ENCODE data around the gene CPED1. TPM values are rescaled to one million over a fixed set of nuclear protein-coding genes. Genes with fewer than 3 reads are reported as not detected.

Gene CPED1
- total RNA-seq, 2 experiments from 2014 or later = not detected

- no peak for DNase-seq
- Mint-ChIP-seq H3K27ac (no peak overlapping the region), H3K36me3 (ENCODE audit: low read depth) (no peaks in the 10 kb centered on the region), H3K9me3 (no peaks in the 10 kb centered on the region), H3K4me3 (no peak overlapping the region), H3K4me1 (ENCODE audit: low read depth) (peaks cover 6% of the 10 kb centered on the region), H3K27me3 (peaks cover 20% of the 10 kb centered on the region)
- ChIA-PET CTCF (no interaction called here), POLR2A (no interaction called here)
- intact Hi-C loops (cut with micrococcal nuclease) = no loop called here
- TF ChIP-seq CTCF (IDR thresholded peaks at IDR 0.05) = no peak
- ATAC-seq = no peak
Measured at GRCh38 chr7:121271098-121271497, 282.6 kb downstream of the CPED1 start.

DNA sequence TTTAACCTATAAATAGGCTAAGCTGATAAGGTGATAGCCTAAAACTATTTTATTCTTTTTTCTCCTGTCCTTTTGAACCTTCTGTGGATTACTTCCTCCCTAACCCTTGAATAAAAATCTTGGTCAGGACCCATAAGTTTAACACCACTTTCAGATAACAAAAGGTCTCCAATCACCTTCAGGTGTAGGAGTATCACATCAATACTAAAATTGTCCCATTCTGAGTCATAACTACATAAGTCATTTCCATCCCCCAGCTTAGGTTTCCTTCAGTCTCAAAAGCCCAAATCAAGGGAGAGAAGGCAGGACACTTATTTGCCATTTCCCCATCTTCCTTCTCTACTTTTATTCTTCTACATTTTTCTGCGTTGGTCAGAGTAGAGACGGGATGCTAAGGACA lies 283.4 kb downstream of the CPED1 start:
- CTCF ChIA-PET = no interaction called here
- no peak overlapping the region for H3K4me3 Mint-ChIP-seq
- DNase-seq (no peak), ATAC-seq (peak; percentile 51)
- H3K4me1 Mint-ChIP-seq (ENCODE audit: low read depth) = peaks cover 6% of the 10 kb centered on the region
- POLR2A ChIA-PET = no interaction called here
- intact Hi-C loops (cut with micrococcal nuclease) = no loop called here
- H3K27ac Mint-ChIP-seq = no peak overlapping the region
- no peaks in the 10 kb centered on the region for H3K9me3 Mint-ChIP-seq
- H3K36me3 Mint-ChIP-seq (ENCODE audit: low read depth) = no peaks in the 10 kb centered on the region
- peaks cover 26% of the 10 kb centered on the region for H3K27me3 Mint-ChIP-seq
- no peak for TF ChIP-seq CTCF (IDR thresholded peaks at IDR 0.05)

- H3K27ac Mint-ChIP-seq = no peak overlapping the region
- no peak for ATAC-seq
- intact Hi-C loops (cut with micrococcal nuclease) = no loop called here
- CTCF ChIA-PET = interaction anchor here (2.6 kb wide), 1 partner anchor 12 kb away, joined by 8 read pairs; no protein-coding TSS in a partner anchor
- H3K9me3 Mint-ChIP-seq = no peaks in the 10 kb centered on the region
- H3K27me3 Mint-ChIP-seq = peaks cover 29% of the 10 kb centered on the region
- H3K4me1 Mint-ChIP-seq (ENCODE audit: low read depth) = peaks cover 7% of the 10 kb centered on the region
- TF ChIP-seq CTCF (IDR thresholded peaks at IDR 0.05) = no peak
- DNase-seq = no peak
- H3K4me3 Mint-ChIP-seq = no peak overlapping the region
- POLR2A ChIA-PET = no interaction called here
- no peaks in the 10 kb centered on the region for H3K36me3 Mint-ChIP-seq (ENCODE audit: low read depth)
Measured at GRCh38 chr7:121272676-121273075, 284.2 kb downstream of the CPED1 start.

- DNase-seq (no peak), ATAC-seq (no peak)
- intact Hi-C loops (cut with micrococcal nuclease) = no loop called here
- POLR2A ChIA-PET = no interaction called here
- no peaks in the 10 kb centered on the region for H3K9me3 Mint-ChIP-seq
- H3K27ac Mint-ChIP-seq = no peak overlapping the region
- CTCF ChIA-PET = interaction anchor here (2.6 kb wide), 1 partner anchor 13 kb away, joined by 8 read pairs; no protein-coding TSS in a partner anchor
- no peak for TF ChIP-seq CTCF (IDR thresholded peaks at IDR 0.05)
- no peaks in the 10 kb centered on the region for H3K36me3 Mint-ChIP-seq (ENCODE audit: low read depth)
- peaks cover 29% of the 10 kb centered on the region for H3K27me3 Mint-ChIP-seq
- H3K4me1 Mint-ChIP-seq (ENCODE audit: low read depth) = peaks cover 17% of the 10 kb centered on the region
- no peak overlapping the region for H3K4me3 Mint-ChIP-seq
Measured at GRCh38 chr7:121273467-121274167, 285.1 kb downstream of the CPED1 start.

DNA sequence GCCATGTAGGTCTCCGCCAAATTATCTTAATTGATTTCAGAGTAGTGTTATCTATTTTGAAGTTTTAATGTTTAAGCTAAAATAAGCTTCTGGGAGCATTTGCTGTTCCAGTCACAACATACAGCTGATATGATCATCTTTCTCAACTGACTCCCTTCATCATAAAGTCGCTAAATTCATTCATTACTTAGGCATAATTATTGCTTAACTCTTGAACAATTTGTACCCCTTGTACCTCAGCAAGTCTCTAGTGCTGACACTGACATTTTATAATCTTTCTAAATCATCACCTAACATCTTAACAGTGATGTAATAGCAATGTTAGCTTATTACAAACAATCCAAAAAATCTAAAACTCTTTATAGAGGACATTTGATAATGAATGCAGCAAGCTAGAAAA lies 286.0 kb downstream of the CPED1 start:
- peaks cover 30% of the 10 kb centered on the region for H3K27me3 Mint-ChIP-seq
- H3K36me3 Mint-ChIP-seq (ENCODE audit: low read depth) = no peaks in the 10 kb centered on the region
- intact Hi-C loops (cut with micrococcal nuclease) = no loop called here
- no peak overlapping the region for H3K4me3 Mint-ChIP-seq
- ATAC-seq = no peak
- peaks cover 23% of the 10 kb centered on the region for H3K4me1 Mint-ChIP-seq (ENCODE audit: low read depth)
- ChIA-PET CTCF (interaction anchor here (2.6 kb wide), 1 partner anchor 14 kb away, joined by 8 read pairs; no protein-coding TSS in a partner anchor), POLR2A (no interaction called here)
- no peak overlapping the region for H3K27ac Mint-ChIP-seq
- DNase-seq = no peak
- H3K9me3 Mint-ChIP-seq = no peaks in the 10 kb centered on the region
- TF ChIP-seq CTCF (IDR thresholded peaks at IDR 0.05) = no peak

Measured in activated CD8-positive, alpha-beta T cell treated with anti-CD3 and anti-CD28 coated beads for 36 hours (primary cell).